ENCODE measurements around the gene SLCO2B1.

- TF ChIP-seq ZNF548 (tag by site-specific recombination; IDR thresholded peaks at IDR 0.05): no peak
- TF ChIP-seq, protein P1, sequence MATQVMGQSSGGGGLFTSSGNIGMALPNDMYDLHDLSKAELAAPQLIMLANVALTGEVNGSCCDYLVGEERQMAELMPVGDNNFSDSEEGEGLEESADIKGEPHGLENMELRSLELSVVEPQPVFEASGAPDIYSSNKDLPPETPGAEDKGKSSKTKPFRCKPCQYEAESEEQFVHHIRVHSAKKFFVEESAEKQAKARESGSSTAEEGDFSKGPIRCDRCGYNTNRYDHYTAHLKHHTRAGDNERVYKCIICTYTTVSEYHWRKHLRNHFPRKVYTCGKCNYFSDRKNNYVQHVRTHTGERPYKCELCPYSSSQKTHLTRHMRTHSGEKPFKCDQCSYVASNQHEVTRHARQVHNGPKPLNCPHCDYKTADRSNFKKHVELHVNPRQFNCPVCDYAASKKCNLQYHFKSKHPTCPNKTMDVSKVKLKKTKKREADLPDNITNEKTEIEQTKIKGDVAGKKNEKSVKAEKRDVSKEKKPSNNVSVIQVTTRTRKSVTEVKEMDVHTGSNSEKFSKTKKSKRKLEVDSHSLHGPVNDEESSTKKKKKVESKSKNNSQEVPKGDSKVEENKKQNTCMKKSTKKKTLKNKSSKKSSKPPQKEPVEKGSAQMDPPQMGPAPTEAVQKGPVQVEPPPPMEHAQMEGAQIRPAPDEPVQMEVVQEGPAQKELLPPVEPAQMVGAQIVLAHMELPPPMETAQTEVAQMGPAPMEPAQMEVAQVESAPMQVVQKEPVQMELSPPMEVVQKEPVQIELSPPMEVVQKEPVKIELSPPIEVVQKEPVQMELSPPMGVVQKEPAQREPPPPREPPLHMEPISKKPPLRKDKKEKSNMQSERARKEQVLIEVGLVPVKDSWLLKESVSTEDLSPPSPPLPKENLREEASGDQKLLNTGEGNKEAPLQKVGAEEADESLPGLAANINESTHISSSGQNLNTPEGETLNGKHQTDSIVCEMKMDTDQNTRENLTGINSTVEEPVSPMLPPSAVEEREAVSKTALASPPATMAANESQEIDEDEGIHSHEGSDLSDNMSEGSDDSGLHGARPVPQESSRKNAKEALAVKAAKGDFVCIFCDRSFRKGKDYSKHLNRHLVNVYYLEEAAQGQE (tag by site-specific recombination; IDR thresholded peaks at IDR 0.05): no peak
- TF ChIP-seq SETDB1 (IDR thresholded peaks at IDR 0.05; ENCODE audit: insufficient read length, low read length): no peak
- TF ChIP-seq, protein P2, sequence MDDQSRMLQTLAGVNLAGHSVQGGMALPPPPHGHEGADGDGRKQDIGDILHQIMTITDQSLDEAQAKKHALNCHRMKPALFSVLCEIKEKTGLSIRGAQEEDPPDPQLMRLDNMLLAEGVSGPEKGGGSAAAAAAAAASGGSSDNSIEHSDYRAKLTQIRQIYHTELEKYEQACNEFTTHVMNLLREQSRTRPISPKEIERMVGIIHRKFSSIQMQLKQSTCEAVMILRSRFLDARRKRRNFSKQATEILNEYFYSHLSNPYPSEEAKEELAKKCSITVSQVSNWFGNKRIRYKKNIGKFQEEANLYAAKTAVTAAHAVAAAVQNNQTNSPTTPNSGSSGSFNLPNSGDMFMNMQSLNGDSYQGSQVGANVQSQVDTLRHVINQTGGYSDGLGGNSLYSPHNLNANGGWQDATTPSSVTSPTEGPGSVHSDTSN (CRISPR knock-in tag; IDR thresholded peaks at IDR 0.05): no peak
- no peak for TF ChIP-seq INSM2 (tag by site-specific recombination; IDR thresholded peaks at IDR 0.05)
- TF ChIP-seq, protein P3, sequence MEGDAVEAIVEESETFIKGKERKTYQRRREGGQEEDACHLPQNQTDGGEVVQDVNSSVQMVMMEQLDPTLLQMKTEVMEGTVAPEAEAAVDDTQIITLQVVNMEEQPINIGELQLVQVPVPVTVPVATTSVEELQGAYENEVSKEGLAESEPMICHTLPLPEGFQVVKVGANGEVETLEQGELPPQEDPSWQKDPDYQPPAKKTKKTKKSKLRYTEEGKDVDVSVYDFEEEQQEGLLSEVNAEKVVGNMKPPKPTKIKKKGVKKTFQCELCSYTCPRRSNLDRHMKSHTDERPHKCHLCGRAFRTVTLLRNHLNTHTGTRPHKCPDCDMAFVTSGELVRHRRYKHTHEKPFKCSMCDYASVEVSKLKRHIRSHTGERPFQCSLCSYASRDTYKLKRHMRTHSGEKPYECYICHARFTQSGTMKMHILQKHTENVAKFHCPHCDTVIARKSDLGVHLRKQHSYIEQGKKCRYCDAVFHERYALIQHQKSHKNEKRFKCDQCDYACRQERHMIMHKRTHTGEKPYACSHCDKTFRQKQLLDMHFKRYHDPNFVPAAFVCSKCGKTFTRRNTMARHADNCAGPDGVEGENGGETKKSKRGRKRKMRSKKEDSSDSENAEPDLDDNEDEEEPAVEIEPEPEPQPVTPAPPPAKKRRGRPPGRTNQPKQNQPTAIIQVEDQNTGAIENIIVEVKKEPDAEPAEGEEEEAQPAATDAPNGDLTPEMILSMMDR (tag by site-specific recombination; IDR thresholded peaks at IDR 0.05): no peak
- TF ChIP-seq ZBTB20 (tag by site-specific recombination; IDR thresholded peaks at IDR 0.05): no peak
- no peak for TF ChIP-seq ZNF529 (tag by site-specific recombination; IDR thresholded peaks at IDR 0.05; ENCODE audit: insufficient replicate concordance)
Measured at GRCh38 chr11:75236062-75236461, 85.2 kb downstream of the SLCO2B1 start.

Data from HEK293 (cell line).